Neural cell (in vitro differentiated cells): ENCODE results near the gene DNAJC27. TPM values are rescaled to one million over a fixed set of nuclear protein-coding genes. Genes with fewer than 3 reads are reported as not detected.

Experiments used
- H2AFZ ChIP-seq: fragments of 200-600, 300-800 bp; sonication (generic), shearing (Covaris generic); 2 replicates; pipeline ENCODE4 v1.6.0; 2014; ENCODE audit warnings: low read depth, mild to moderate bottlenecking, antibody characterized with exemption, low read length, moderate library complexity
- H3F3A ChIP-seq: fragments of 200-600 bp; shearing (Covaris generic); 2 replicates; pipeline ENCODE4 v1.6.1; 2016; ENCODE audit warnings: mild to moderate bottlenecking, moderate library complexity, mixed read lengths, antibody characterized with exemption, low read length; ENCODE audit not compliant: insufficient read depth, poor library complexity, severe bottlenecking
- H3K27ac ChIP-seq: fragments of 200-600, 300-800 bp; sonication (generic), shearing (Covaris generic); 2 replicates; pipeline ENCODE4 v1.5.1; 2014; ENCODE audit warnings: mild to moderate bottlenecking, low read length, moderate library complexity
- H3K27me3 ChIP-seq: fragments of 300-800, 200-600 bp; sonication (generic), shearing (Covaris generic); 2 replicates; pipeline ENCODE4 v1.6.0; 2014; ENCODE audit warnings: mild to moderate bottlenecking, low read depth, low read length, moderate library complexity; ENCODE audit not compliant: insufficient read depth
- H3K36me3 ChIP-seq: fragments of 300-800, 200-600 bp; sonication (generic), shearing (Covaris generic); 2 replicates; pipeline ENCODE4 v1.5.1; 2014; ENCODE audit warnings: mild to moderate bottlenecking, antibody characterized with exemption, low read length, moderate library complexity; ENCODE audit not compliant: insufficient read depth
- H3K4me2 ChIP-seq: fragments of 300-800, 200-600 bp; sonication (generic), shearing (Covaris generic); 2 replicates; pipeline ENCODE4 v1.6.0; 2014; ENCODE audit warnings: mild to moderate bottlenecking, low read length
- H3K4me3 ChIP-seq: fragments of 300-800, 200-600 bp; sonication (generic), shearing (Covaris generic); 2 replicates; pipeline ENCODE4 v1.5.1; 2014; ENCODE audit warnings: mild to moderate bottlenecking, low read length, moderate library complexity
- H3K79me2 ChIP-seq: fragments of 200-600 bp; shearing (Covaris generic); replicated peaks from 2 replicates; pipeline ENCODE4 v1.6.0; 2014; ENCODE audit warnings: mild to moderate bottlenecking, low read length, moderate library complexity; ENCODE audit not compliant: insufficient read depth
- H3K9ac ChIP-seq: fragments of 300-800, 200-600 bp; sonication (generic), shearing (Covaris generic); 2 replicates; pipeline ENCODE4 v1.6.1; 2016; ENCODE audit warnings: mild to moderate bottlenecking, low read length, mixed read lengths
- H3K9me2 ChIP-seq: fragments of 200-600 bp; shearing (Covaris generic); 2 replicates; pipeline ENCODE4 v1.6.1; 2016; ENCODE audit warnings: mild to moderate bottlenecking, low read length, mixed read lengths; ENCODE audit not compliant: insufficient read depth
- H3K9me3 ChIP-seq: fragments of 200-600, 300-800 bp; sonication (generic), shearing (Covaris generic); 2 replicates; pipeline ENCODE4 v1.6.1; 2016; ENCODE audit warnings: mild to moderate bottlenecking, mixed run types, low read length, moderate library complexity, mixed read lengths
- H4K20me1 ChIP-seq: fragments of 200-600 bp; shearing (Covaris generic); 2 replicates; pipeline ENCODE4 v1.6.1; 2016; ENCODE audit warnings: mild to moderate bottlenecking, mixed run types; ENCODE audit not compliant: insufficient read depth
- EZH2 ChIP-seq: fragments of 200-600, 300-800 bp; shearing (Covaris generic), sonication (generic); IDR thresholded peaks from 2 replicates; pipeline ENCODE4 v1.6.1; 2014; ENCODE audit warnings: antibody characterized with exemption, low read length, borderline replicate concordance, mild to moderate bottlenecking; ENCODE audit not compliant: insufficient read depth, poor library complexity, severe bottlenecking
- POLR2AphosphoS5 ChIP-seq: IDR thresholded peaks from 2 replicates; pipeline ENCODE4 v1.6.1; 2012
- RAD21 ChIP-seq: fragments of 450-650 bp; conservative IDR thresholded peaks from 2 replicates; pipeline ENCODE4 v1.6.1; 2014; ENCODE audit warnings: antibody characterized with exemption, mild to moderate bottlenecking, moderate library complexity
- SMC3 ChIP-seq: fragments of 450-650 bp; conservative IDR thresholded peaks from 2 replicates; pipeline ENCODE4 v1.6.1; 2014; ENCODE audit warnings: antibody characterized with exemption, mild to moderate bottlenecking, moderate library complexity; ENCODE audit not compliant: poor library complexity
- polyA plus RNA-seq: library from polyadenylated mRNA; depleted of rRNA; stranded (reverse); fragments of >200 nt; gene quantifications from 2 replicates; pipeline ENCODE4 v1.2.3, GENCODE V29; 2014
- TF ChIP-seq, protein P1 (sequence below): fragments of 450-650 bp; IDR thresholded peaks from 2 replicates; pipeline ENCODE4 v1.5.1; 2014; ENCODE audit warnings: antibody characterized with exemption, mild to moderate bottlenecking, moderate library complexity; ENCODE audit not compliant: poor library complexity, severe bottlenecking
- TF ChIP-seq, protein P2 (sequence below): IDR thresholded peaks from 2 replicates; pipeline ENCODE4 v1.6.1; 2012; ENCODE audit warnings: borderline replicate concordance

DNAJC27 gene
- polyA plus RNA-seq, 1 donor from 2014 or later: 22.4 TPM

DNA sequence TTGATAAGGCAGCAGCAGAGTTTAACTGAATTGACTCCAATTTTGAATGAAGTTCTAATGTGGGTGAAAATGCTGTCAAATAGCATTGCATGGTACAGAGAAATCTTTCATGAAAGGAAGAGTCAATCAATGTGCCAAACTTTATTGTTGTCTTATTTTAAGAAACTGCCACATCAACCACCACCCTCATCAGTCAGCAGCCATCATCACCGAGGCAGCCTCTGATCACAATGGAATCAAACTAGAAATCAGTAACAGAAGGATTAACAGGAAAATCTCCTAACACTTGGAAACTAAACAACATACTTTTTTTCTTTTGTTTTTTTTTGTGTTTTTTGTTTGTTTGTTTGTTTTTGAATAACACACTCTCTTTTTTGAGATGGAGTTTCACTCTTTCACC lies 9.9 kb downstream of the DNAJC27 start:
- H3F3A ChIP-seq: no peaks in the 10 kb centered on the region
- no peaks in the 10 kb centered on the region for H3K9me3 ChIP-seq
- no peaks in the 10 kb centered on the region for H3K79me2 ChIP-seq
- H3K36me3 ChIP-seq: peaks cover 16% of the 10 kb centered on the region
- H3K9ac ChIP-seq: no peak overlapping the region
- no peaks in the 10 kb centered on the region for H3K9me2 ChIP-seq
- H3K4me2 ChIP-seq: no peak overlapping the region
- no peaks in the 10 kb centered on the region for H4K20me1 ChIP-seq
- no peak overlapping the region for H3K27ac ChIP-seq
- no peak overlapping the region for H3K4me3 ChIP-seq
- TF ChIP-seq POLR2AphosphoS5 (no peak), RAD21 (no peak), SMC3 (no peak)
- TF ChIP-seq, protein P1, sequence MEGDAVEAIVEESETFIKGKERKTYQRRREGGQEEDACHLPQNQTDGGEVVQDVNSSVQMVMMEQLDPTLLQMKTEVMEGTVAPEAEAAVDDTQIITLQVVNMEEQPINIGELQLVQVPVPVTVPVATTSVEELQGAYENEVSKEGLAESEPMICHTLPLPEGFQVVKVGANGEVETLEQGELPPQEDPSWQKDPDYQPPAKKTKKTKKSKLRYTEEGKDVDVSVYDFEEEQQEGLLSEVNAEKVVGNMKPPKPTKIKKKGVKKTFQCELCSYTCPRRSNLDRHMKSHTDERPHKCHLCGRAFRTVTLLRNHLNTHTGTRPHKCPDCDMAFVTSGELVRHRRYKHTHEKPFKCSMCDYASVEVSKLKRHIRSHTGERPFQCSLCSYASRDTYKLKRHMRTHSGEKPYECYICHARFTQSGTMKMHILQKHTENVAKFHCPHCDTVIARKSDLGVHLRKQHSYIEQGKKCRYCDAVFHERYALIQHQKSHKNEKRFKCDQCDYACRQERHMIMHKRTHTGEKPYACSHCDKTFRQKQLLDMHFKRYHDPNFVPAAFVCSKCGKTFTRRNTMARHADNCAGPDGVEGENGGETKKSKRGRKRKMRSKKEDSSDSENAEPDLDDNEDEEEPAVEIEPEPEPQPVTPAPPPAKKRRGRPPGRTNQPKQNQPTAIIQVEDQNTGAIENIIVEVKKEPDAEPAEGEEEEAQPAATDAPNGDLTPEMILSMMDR: no peak
- TF ChIP-seq, protein P2, sequence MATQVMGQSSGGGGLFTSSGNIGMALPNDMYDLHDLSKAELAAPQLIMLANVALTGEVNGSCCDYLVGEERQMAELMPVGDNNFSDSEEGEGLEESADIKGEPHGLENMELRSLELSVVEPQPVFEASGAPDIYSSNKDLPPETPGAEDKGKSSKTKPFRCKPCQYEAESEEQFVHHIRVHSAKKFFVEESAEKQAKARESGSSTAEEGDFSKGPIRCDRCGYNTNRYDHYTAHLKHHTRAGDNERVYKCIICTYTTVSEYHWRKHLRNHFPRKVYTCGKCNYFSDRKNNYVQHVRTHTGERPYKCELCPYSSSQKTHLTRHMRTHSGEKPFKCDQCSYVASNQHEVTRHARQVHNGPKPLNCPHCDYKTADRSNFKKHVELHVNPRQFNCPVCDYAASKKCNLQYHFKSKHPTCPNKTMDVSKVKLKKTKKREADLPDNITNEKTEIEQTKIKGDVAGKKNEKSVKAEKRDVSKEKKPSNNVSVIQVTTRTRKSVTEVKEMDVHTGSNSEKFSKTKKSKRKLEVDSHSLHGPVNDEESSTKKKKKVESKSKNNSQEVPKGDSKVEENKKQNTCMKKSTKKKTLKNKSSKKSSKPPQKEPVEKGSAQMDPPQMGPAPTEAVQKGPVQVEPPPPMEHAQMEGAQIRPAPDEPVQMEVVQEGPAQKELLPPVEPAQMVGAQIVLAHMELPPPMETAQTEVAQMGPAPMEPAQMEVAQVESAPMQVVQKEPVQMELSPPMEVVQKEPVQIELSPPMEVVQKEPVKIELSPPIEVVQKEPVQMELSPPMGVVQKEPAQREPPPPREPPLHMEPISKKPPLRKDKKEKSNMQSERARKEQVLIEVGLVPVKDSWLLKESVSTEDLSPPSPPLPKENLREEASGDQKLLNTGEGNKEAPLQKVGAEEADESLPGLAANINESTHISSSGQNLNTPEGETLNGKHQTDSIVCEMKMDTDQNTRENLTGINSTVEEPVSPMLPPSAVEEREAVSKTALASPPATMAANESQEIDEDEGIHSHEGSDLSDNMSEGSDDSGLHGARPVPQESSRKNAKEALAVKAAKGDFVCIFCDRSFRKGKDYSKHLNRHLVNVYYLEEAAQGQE: no peak
- H2AFZ ChIP-seq: no peak overlapping the region
- no peaks in the 10 kb centered on the region for H3K27me3 ChIP-seq

DNA sequence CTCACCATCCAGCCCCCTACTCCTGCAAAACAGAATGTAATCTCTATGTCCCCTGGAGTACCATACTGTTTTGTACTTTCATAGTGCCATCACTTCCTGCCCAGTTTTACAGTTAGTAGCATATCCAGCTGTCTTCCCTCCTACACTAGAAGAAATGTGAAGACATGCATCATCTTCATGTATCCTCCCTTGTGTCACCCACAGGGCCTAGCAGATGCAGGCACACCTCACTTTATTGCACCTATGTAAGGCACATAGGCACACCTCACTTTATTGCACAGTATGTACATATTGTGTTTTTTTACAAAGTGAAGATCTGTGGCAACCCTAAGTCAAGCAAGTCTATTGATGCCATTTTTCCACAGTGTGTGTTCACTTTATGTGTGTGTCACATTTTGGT lies 12.0 kb downstream of the DNAJC27 start:
- Histone ChIP-seq H3K79me2 (no peaks in the 10 kb centered on the region), H4K20me1 (no peaks in the 10 kb centered on the region), H3K9me2 (no peaks in the 10 kb centered on the region), H2AFZ (no peak overlapping the region), H3K9ac (no peak overlapping the region), H3F3A (no peaks in the 10 kb centered on the region), H3K36me3 (peaks cover 29% of the 10 kb centered on the region), H3K27ac (no peak overlapping the region), H3K4me3 (no peak overlapping the region), H3K27me3 (no peaks in the 10 kb centered on the region), H3K9me3 (peaks cover 5% of the 10 kb centered on the region), H3K4me2 (no peak overlapping the region)
- no peak for TF ChIP-seq EZH2
- TF ChIP-seq RAD21: no peak
- TF ChIP-seq, protein P2: no peak
